ENCODE results near the gene TNNI2. TPM values are rescaled to one million over a fixed set of nuclear protein-coding genes. Genes with fewer than 3 reads are reported as not detected.
"Not testable (repeated sequence)": the region's sequence is repeated elsewhere in the genome, so short reads cannot be mapped to it uniquely, and the experiment has no call there.

TNNI2 gene
- total and polyA plus RNA-seq, 10 of the 15 experiments (the other 5 are each of a cell fraction or from before 2014, with no cell fraction given): 0.14 to 0.79 (median 0.37) TPM; not detected in 4

DNA sequence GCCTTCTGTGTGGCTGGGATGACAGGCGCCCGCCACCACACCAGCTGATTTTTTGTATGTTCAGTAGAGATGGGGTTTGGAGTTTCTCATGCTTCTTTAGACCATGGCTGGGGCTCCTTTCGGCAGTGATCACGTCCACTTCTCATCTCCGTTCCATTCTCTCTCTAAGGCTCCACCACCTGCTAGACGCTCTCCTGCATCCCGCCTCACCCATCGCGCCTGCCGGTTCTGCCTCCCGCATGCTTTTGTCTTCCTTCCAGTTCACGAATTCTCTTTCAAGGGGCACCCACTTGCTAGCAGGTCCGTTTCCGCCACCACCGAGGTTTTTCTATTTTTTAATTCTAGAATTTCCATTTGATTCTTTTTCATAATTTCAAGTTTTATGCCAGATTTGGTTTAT is 26.0 kb upstream of the TNNI2 start:
- H3K4me2 ChIP-seq (ENCODE audit: control insufficient read depth, insufficient read depth): no peak overlapping the region
- DNase-seq (ENCODE audit: low read depth, low spot score) (no peak), FAIRE-seq (no peak), ATAC-seq (no peak)
- ChIA-PET SMC1A (ENCODE audit: uncharacterized antibody, unreplicated experiment) (no interaction called here), CTCF (no interaction called here), RAD21 (ENCODE audit: unreplicated experiment) (no interaction called here), POLR2A (no interaction called here)
- in situ Hi-C loops (cut with MboI) (no loop called here), intact Hi-C loops (cut with micrococcal nuclease; ENCODE audit: unreplicated experiment) (no loop called here)
- 57% methylated on average over 15 of the region's 15 CpGs for WGBS (ENCODE audit: insufficient coverage, insufficient replicate concordance, low lambda C conversion rate, missing lambda C conversion rate)
- no TSS peak for BruUV-seq (replicated peaks)
- no peak for TF ChIP-seq MYB (IDR thresholded peaks at IDR 0.05; ENCODE audit: borderline replicate concordance, low read depth, low read length)
- TF ChIP-seq CEBPB (IDR thresholded peaks at IDR 0.05; ENCODE audit: borderline replicate concordance in 1 of 2, low read depth in 2 of 2, low read length in 2 of 2): no peak
- TF ChIP-seq RELB (IDR thresholded peaks at IDR 0.05; ENCODE audit: low read depth): no peak
- H3K79me2 ChIP-seq (ENCODE audit: control insufficient read depth, insufficient read depth, low read length): no peaks in the 10 kb centered on the region
- H3K27me3 ChIP-seq (replicated peaks in 1 of 2; ENCODE audit: control insufficient read depth in 2 of 2, insufficient read depth in 2 of 2, low read length in 1 of 2): 0 out of 4 replicates have a peak, but pooled peaks cover 0 to 1% of the 10 kb centered on the region in 2 experiments
- no peak overlapping the region for H3K4me3 ChIP-seq
- H3K36me3 ChIP-seq (ENCODE audit: control insufficient read depth in 2 of 2, insufficient read depth in 2 of 2, low read length in 1 of 2): no peaks in the 10 kb centered on the region
- peaks cover 2% of the 10 kb centered on the region; the same call in 1 of the 3 replicates for H3K9me3 ChIP-seq (replicated peaks; ENCODE audit: control insufficient read depth, insufficient read depth, low read length)
- no peaks in the 10 kb centered on the region for H4K20me1 ChIP-seq (ENCODE audit: control insufficient read depth, insufficient read depth)
- no peak overlapping the region for H3K27ac ChIP-seq (ENCODE audit: control insufficient read depth, insufficient read depth)
- no peak overlapping the region for H2AFZ ChIP-seq (ENCODE audit: control insufficient read depth, low read depth, low read length)
- no peak overlapping the region for H3K9ac ChIP-seq (ENCODE audit: control insufficient read depth, insufficient read depth, low read length)
- H3K4me1 ChIP-seq (ENCODE audit: control insufficient read depth, insufficient read depth, low read length): no peaks in the 10 kb centered on the region

DNA sequence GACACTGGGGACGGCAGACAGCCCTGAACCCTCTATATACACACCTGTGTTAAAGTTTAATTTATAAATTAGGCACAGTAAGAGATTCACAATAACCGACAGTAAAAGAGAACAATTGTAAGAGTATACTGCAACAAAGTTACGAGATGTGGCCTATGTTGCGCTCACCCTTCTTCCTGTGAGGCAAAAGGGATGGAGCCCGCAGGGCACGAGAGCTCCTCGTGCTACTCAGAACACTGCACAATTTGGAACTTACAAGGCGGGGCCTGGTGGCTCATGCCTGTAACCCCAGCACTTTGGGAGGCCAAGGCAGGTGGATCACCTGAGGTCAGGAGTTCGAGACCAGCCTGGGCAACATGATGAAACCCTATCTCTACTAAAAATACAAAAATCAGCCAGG is 25.4 kb upstream of the TNNI2 start:
- RAD21 ChIA-PET (ENCODE audit: unreplicated experiment); H3K9ac ChIP-seq (ENCODE audit: control insufficient read depth, insufficient read depth, low read length); SMC1A ChIA-PET (ENCODE audit: uncharacterized antibody, unreplicated experiment); H3K9me3 ChIP-seq (replicated peaks; ENCODE audit: control insufficient read depth, insufficient read depth, low read length); H3K4me1 ChIP-seq (ENCODE audit: control insufficient read depth, insufficient read depth, low read length); H3K79me2 ChIP-seq (ENCODE audit: control insufficient read depth, insufficient read depth, low read length); CTCF ChIA-PET; H3K4me3 ChIP-seq; POLR2A ChIA-PET; H4K20me1 ChIP-seq (ENCODE audit: control insufficient read depth, insufficient read depth); in situ Hi-C loops (cut with MboI); FAIRE-seq; ATAC-seq; H3K4me2 ChIP-seq (ENCODE audit: control insufficient read depth, insufficient read depth); H3K27me3 ChIP-seq (replicated peaks in 1 of 2; ENCODE audit: control insufficient read depth in 2 of 2, insufficient read depth in 2 of 2, low read length in 1 of 2); BruUV-seq (replicated peaks); H3K27ac ChIP-seq (ENCODE audit: control insufficient read depth, insufficient read depth); DNase-seq (ENCODE audit: low read depth, low spot score); H3K36me3 ChIP-seq (ENCODE audit: control insufficient read depth in 2 of 2, insufficient read depth in 2 of 2, low read length in 1 of 2); intact Hi-C loops (cut with micrococcal nuclease; ENCODE audit: unreplicated experiment); H2AFZ ChIP-seq (ENCODE audit: control insufficient read depth, low read depth, low read length): not testable (repeated sequence)
- WGBS (ENCODE audit: insufficient coverage, insufficient replicate concordance, low lambda C conversion rate, missing lambda C conversion rate): 30% methylated on average over 9 of the region's 9 CpGs
